ENCODE results near the gene ACAA1.

ACAA1 gene

DNA sequence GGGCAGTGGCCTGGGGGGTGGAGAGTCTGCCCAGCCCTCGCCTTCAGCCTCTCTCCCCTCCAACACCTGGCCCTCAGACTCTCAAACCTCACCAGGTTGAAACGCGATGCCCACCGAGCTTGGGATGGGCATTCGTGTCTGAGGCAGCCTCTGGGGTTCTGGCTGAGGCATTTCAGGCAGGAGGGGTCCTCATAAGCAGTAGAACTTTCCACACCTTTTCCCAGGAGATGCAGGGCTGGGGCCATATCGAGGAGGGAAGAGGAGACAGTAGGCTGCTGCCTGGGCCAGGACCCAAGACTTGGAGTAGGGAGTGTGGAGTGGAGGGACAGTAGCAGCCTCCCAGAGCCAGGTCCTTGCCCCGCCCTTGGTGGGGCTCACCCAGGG lies 24.6 kb downstream of the ACAA1 start:
- no peak overlapping the region for H3K27ac Mint-ChIP-seq
- DNase-seq: no peak
- peaks cover 7% of the 10 kb centered on the region for H3K4me1 Mint-ChIP-seq
- no peaks in the 10 kb centered on the region for H3K36me3 Mint-ChIP-seq (ENCODE audit: low read depth)
- peaks cover 3% of the 10 kb centered on the region for H3K27me3 Mint-ChIP-seq (ENCODE audit: low read depth, poor library complexity)
- no peak overlapping the region for H3K4me3 Mint-ChIP-seq
- TF ChIP-seq, protein P1, sequence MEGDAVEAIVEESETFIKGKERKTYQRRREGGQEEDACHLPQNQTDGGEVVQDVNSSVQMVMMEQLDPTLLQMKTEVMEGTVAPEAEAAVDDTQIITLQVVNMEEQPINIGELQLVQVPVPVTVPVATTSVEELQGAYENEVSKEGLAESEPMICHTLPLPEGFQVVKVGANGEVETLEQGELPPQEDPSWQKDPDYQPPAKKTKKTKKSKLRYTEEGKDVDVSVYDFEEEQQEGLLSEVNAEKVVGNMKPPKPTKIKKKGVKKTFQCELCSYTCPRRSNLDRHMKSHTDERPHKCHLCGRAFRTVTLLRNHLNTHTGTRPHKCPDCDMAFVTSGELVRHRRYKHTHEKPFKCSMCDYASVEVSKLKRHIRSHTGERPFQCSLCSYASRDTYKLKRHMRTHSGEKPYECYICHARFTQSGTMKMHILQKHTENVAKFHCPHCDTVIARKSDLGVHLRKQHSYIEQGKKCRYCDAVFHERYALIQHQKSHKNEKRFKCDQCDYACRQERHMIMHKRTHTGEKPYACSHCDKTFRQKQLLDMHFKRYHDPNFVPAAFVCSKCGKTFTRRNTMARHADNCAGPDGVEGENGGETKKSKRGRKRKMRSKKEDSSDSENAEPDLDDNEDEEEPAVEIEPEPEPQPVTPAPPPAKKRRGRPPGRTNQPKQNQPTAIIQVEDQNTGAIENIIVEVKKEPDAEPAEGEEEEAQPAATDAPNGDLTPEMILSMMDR (IDR thresholded peaks at IDR 0.05): no peak
- no peaks in the 10 kb centered on the region for H3K9me3 Mint-ChIP-seq

DNA sequence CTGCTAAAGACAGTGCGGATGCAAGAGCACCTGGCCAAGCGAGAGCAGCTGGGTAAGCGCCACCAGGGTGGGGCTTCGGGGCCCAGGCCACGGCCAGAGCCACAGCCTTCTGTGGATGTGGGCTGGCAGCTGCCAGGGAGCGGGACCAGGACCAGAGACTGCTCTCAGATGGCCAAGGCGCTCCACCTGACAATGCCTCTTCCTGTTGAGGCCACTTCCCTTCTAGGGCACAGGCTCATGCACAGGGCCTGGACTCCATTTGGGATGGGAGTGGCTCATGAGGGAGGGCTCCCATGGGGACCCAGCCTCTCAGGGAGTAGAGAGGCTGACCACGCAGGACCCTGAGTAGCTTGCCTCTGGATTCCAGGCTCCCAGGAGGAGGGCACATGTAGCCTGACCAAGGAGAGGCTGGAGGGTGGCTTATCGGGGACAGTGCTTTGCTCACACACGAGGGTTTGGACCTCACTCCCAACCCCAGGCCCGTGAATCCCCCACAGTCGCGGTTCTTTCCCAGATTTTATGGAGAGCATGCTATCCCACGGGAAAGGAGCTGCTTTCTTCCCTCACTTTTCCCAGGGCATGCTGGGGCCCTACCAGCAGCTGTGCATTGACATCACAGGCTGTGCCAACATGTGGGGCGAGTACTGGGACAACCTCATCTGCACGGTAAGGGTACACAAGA lies 25.1 kb downstream of the ACAA1 start:
- Mint-ChIP-seq H3K36me3 (ENCODE audit: low read depth) (no peaks in the 10 kb centered on the region), H3K4me1 (peaks cover 7% of the 10 kb centered on the region), H3K4me3 (no peak overlapping the region), H3K27me3 (ENCODE audit: low read depth, poor library complexity) (peaks cover 3% of the 10 kb centered on the region), H3K9me3 (no peaks in the 10 kb centered on the region), H3K27ac (no peak overlapping the region)
- TF ChIP-seq, protein P1 (IDR thresholded peaks at IDR 0.05): no peak
- DNase-seq: no peak

DNA sequence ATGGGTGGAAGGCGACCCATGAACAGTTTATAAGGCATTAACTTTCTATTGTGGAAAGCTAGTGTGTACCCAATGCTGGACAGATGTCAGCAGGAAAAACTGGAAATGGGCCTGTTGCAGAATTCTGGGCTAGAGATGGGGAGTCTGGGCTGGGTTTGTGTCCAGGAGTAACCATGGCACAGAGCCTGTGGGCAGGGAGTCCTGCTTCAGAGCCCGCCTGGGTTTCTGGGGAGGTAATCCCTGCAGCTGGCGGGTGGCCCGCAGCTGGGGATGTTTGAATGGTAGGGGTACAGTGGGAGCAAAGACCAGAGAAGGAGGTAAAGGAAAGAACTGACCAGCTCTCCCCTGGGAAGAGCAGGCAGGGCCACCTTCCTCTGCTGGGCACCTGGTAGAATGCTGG lies 25.7 kb downstream of the ACAA1 start:
- no peak overlapping the region for H3K4me3 Mint-ChIP-seq
- H3K27ac Mint-ChIP-seq: no peak overlapping the region
- TF ChIP-seq, protein P1 (IDR thresholded peaks at IDR 0.05): no peak

DNA sequence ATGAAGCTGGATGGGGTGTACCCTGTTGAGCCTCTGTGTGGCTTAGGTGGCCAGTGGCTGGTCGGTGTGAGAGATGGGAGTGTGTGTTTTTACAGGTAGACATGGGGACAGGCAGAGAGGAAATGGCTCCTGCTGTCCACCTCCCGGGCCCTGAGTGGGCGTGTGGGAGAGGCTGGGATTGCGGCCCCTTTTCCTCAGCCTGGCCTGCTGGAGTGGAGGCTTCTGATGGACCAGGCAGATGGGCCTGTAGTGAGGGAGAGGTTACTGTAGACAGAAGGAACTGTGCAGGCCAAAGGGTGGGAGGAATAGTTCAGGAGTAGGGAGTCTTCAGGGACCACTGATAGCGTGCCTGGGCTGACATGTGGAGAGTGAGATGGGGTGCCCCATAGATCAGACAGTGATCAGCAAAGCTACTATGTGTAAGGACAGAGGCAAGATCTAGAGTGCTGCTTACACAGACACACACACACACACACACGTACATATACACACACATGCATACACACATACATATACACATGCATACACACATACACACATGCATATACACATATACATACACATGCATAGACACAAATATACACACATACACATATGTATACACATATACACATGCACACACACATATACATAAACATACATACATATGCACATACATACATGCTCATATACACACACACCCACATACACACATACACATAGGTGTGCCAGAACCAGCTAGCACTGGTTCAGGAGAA lies 26.4 kb downstream of the ACAA1 start:
- Mint-ChIP-seq H3K9me3 (peaks cover 6% of the 10 kb centered on the region), H3K27ac (no peak overlapping the region), H3K36me3 (ENCODE audit: low read depth) (no peaks in the 10 kb centered on the region), H3K4me3 (no peak overlapping the region), H3K27me3 (ENCODE audit: low read depth, poor library complexity) (peaks cover 4% of the 10 kb centered on the region), H3K4me1 (peaks cover 7% of the 10 kb centered on the region)
- TF ChIP-seq, protein P1 (IDR thresholded peaks at IDR 0.05): no peak
- DNase-seq: no peak

More for the DNA sequence above, 25.7 kb downstream of the ACAA1 start:
- H3K36me3 Mint-ChIP-seq (ENCODE audit: low read depth): no peaks in the 10 kb centered on the region
- peaks cover 3% of the 10 kb centered on the region for H3K27me3 Mint-ChIP-seq (ENCODE audit: low read depth, poor library complexity)
- peaks cover 7% of the 10 kb centered on the region for H3K4me1 Mint-ChIP-seq
- no peak for DNase-seq
- H3K9me3 Mint-ChIP-seq: no peaks in the 10 kb centered on the region

DNA sequence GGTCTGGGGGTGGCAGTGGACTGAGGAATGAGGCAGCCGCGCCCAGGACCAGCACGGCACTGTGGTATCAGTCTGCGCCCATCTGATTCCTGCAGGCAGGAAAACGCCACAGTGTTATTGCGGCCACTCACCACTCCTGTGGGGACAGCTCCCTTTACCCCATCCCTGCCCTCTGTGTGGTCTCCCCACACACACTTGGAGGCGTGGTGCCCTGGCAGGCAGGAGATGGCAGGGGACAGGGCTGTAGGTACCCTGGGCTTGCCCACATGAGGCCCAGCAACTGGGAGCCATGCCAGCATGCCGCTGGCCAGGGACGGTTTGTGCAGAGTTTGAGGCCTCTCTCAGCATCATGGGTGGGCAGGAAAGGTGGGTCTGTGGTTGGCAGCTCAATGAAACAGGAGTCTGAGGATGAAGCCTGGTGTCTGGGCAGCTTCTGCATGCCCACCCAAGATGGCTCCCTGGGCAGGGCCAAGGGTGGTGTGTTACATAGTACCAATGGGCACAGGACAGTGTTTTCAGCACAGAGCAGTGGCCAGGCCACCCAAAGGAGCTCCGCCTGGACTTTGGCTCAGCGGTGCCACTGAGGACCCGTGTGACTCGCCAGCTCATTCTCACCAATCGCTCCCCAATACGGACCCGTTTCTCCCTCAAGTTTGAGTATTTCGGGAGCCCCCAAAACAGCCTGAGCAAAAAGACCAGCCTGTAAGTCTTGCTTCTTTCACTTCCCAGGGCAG lies 27.2 kb downstream of the ACAA1 start:
- Mint-ChIP-seq H3K4me3 (no peak overlapping the region), H3K4me1 (peaks cover under 1% of the 10 kb centered on the region), H3K36me3 (ENCODE audit: low read depth) (no peaks in the 10 kb centered on the region), H3K9me3 (peaks cover 14% of the 10 kb centered on the region), H3K27me3 (ENCODE audit: low read depth, poor library complexity) (peaks cover 5% of the 10 kb centered on the region), H3K27ac (no peak overlapping the region)
- TF ChIP-seq, protein P1 (IDR thresholded peaks at IDR 0.05): no peak
- DNase-seq: no peak

Data from nephron progenitor cell (in vitro differentiated cells).